Gastroesophageal sphincter (tissue), 4 donors: ENCODE data around the gene MARCHF11. TPM values are rescaled to one million over a fixed set of nuclear protein-coding genes. Genes with fewer than 3 reads are reported as not detected.

Source experiments
- ATAC-seq: fragments of 150-250 bp; one replicate; pipeline ENCODE4 v1.9.1; 2016; ENCODE audit warnings: mild to moderate bottlenecking, moderate library complexity
- H3K27ac ChIP-seq, 4 donors: fragments of 200-600 bp; sonication (generic) in 3 of 4; 1 replicate in 3 of 4; 2 replicates in 1 of 4; pipeline ENCODE4 v1.5.1; 2016 to 2019
- H3K27me3 ChIP-seq: fragments of 200-600 bp; sonication (generic); one replicate; pipeline ENCODE4 v1.5.1; 2019
- H3K36me3 ChIP-seq, 2 donors: fragments of 200-600 bp; sonication (generic); one replicate each; pipeline ENCODE4 v1.5.1; 2019; ENCODE audit warnings: control low read depth in 1 of 2
- H3K4me1 ChIP-seq, 3 donors: fragments of 200-600 bp; sonication (generic); 1 replicate in 2 of 3; 2 replicates in 1 of 3; pipeline ENCODE4 v1.5.1; 2016 to 2019; ENCODE audit warnings: control low read depth in 2 of 3
- H3K4me3 ChIP-seq, 2 donors: fragments of 200-600 bp; sonication (generic); one replicate each; pipeline ENCODE4 v1.5.1; 2019; ENCODE audit warnings: mild to moderate bottlenecking in 1 of 2, moderate library complexity in 1 of 2
- H3K9me3 ChIP-seq, 3 donors: fragments of 200-600 bp; sonication (generic); one replicate each; pipeline ENCODE4 v1.5.1; 2017 to 2019; ENCODE audit warnings: control low read depth in 2 of 3
- CTCF ChIP-seq, 4 experiments: fragments of 200-600 bp in 2 of 4; fragments of 450-650 bp in 2 of 4; sonication (generic) in 1 of 4; IDR thresholded peaks; one replicate each; pipeline ENCODE4 v1.5.1; 2017 to 2019; ENCODE audit warnings: antibody characterized with exemption in 4 of 4, mild to moderate bottlenecking in 2 of 4, moderate library complexity in 2 of 4
- EP300 ChIP-seq: sonication (generic); formaldehyde crosslinking; IDR thresholded peaks from one replicate; pipeline ENCODE4 v1.6.1; 2017; ENCODE audit warnings: antibody characterized with exemption, mild to moderate bottlenecking
- POLR2A ChIP-seq, 2 donors: fragments of 450-650 bp; IDR thresholded peaks; one replicate each; pipeline ENCODE4 v1.6.1; 2017; ENCODE audit warnings: antibody characterized with exemption in 2 of 2, mild to moderate bottlenecking in 2 of 2, moderate library complexity in 1 of 2
- POLR2AphosphoS5 ChIP-seq: sonication (generic); formaldehyde crosslinking; IDR thresholded peaks from one replicate; pipeline ENCODE4 v1.6.1; 2017; ENCODE audit warnings: antibody characterized with exemption
- WGBS, 2 donors: methylation state at CpG; one replicate each; pipeline ENCODE4 v1.1.5; 2018; ENCODE audit warnings: low coverage in 1 of 2; 5-methylcytosine and 5-hydroxymethylcytosine counted together
- small RNA-seq, 4 donors: library from RNA; depleted of rRNA; stranded (forward); fragments of <200 nt; gene quantifications; one replicate each; pipeline ENCODE3, GENCODE V24; 2016
- total RNA-seq, 4 donors: library from RNA; depleted of rRNA; stranded (reverse); fragments of >200 nt; gene quantifications; one replicate each; pipeline ENCODE4 v1.1.0, GENCODE V29; 2016

The MARCHF11 gene
- total RNA-seq, 4 donors from 2014 or later: not detected

DNA sequence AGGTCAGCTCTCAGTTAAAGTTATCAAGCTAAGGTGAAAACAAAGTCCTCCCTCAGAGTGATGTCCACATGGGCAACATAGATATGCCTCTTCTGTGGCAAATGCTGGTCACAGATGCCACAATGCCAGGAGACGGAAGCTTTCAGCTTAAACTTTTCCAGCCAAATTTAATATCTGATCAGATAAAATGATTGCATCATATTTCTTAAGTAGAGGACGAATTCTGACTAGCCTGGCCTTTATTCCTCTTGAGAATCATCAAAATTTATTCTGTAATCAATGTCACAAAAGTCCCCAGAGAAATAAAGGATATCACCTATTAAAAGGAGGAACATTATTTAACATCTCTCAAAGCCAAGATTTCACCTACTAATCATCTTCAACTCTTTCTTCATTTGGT lies 161.9 kb downstream of the MARCHF11 start:
- Histone ChIP-seq H3K4me1 (no peaks in the 10 kb centered on the region), H3K27ac (no peak overlapping the region), H3K9me3 (peaks cover 0 to 4% (median 0%) of the 10 kb centered on the region in 3 donors), H3K36me3 (no peaks in the 10 kb centered on the region), H3K27me3 (no peaks in the 10 kb centered on the region), H3K4me3 (no peak overlapping the region)
- 68 to 72% methylated on average over 2 of the region's 2 CpGs for WGBS, 2 donors
- TF ChIP-seq CTCF (IDR thresholded peaks at IDR 0.05) (no peak), EP300 (no peak), POLR2AphosphoS5 (no peak), POLR2A (IDR thresholded peaks at IDR 0.05) (no peak)
- no peak for ATAC-seq

Small RNAs within 50 kb of the gene (small RNA-seq; reads per million reads assigned to genes)
- 0.13 to 2.2 (median 0.66) reads per million in 4 donors for gene RNA5SP178
